NCI-H446 (cell line): ENCODE data around the gene C6orf47.

Source experiments
- DNase-seq, 2 experiments: peaks; one replicate each; lab custom pipeline; 2025; lab: John Stamatoyannopoulos, UW

The C6orf47 gene

GRCh38 chr6:31636698-31637596, 23.6 kb downstream of the C6orf47 start:
- DNase-seq: no peak

GRCh38 chr6:31634969-31635575, 25.5 kb downstream of the C6orf47 start:
- DNase-seq: no peak

- DNase-seq: no peak
Observed at GRCh38 chr6:31634131-31634530, 26.4 kb downstream of the C6orf47 start.

GRCh38 chr6:31633447-31633846, 27.1 kb downstream of the C6orf47 start:
- no peak for DNase-seq

GRCh38 chr6:31632279-31632946, 28.2 kb downstream of the C6orf47 start:
- DNase-seq: no peak

- no peak for DNase-seq
Observed at GRCh38 chr6:31631681-31632278, 28.8 kb downstream of the C6orf47 start.

- no peak for DNase-seq
Observed at GRCh38 chr6:31631209-31631608, 29.4 kb downstream of the C6orf47 start.

GRCh38 chr6:31630177-31630934, 30.2 kb downstream of the C6orf47 start:
- no peak for DNase-seq

- DNase-seq: no peak
Observed at GRCh38 chr6:31629014-31629413, 31.6 kb downstream of the C6orf47 start.

GRCh38 chr6:31627690-31628287, 32.8 kb downstream of the C6orf47 start:
- no peak for DNase-seq

- DNase-seq: no peak
Observed at GRCh38 chr6:31626952-31627351, 33.6 kb downstream of the C6orf47 start.

GRCh38 chr6:31624070-31624469, 36.5 kb downstream of the C6orf47 start:
- DNase-seq: no peak

- no peak for DNase-seq
Observed at GRCh38 chr6:31622684-31623091, 37.9 kb downstream of the C6orf47 start.

- DNase-seq: no peak
Observed at GRCh38 chr6:31621991-31622390, 38.6 kb downstream of the C6orf47 start.

- DNase-seq: no peak
Observed at GRCh38 chr6:31621320-31621939, 39.1 kb downstream of the C6orf47 start.

GRCh38 chr6:31620586-31621319, 39.8 kb downstream of the C6orf47 start, which contains the start of gene PRRC2A:
TSS of gene PRRC2A (plus strand) at chr6:31620715. CDS start at chr6:31622790, 2,075 bp downstream.
- peak in 1 of 2 experiments; percentile 100 for DNase-seq

- DNase-seq: peak; percentile 99 to 100
Observed at GRCh38 chr6:31619805-31620585, 40.6 kb downstream of the C6orf47 start.

- DNase-seq: no peak
Observed at GRCh38 chr6:31617010-31617409, 43.6 kb downstream of the C6orf47 start.

GRCh38 chr6:31615748-31616147, 44.8 kb downstream of the C6orf47 start:
- no peak for DNase-seq
